ENCODE results near the gene AK5.

The AK5 gene

DNA sequence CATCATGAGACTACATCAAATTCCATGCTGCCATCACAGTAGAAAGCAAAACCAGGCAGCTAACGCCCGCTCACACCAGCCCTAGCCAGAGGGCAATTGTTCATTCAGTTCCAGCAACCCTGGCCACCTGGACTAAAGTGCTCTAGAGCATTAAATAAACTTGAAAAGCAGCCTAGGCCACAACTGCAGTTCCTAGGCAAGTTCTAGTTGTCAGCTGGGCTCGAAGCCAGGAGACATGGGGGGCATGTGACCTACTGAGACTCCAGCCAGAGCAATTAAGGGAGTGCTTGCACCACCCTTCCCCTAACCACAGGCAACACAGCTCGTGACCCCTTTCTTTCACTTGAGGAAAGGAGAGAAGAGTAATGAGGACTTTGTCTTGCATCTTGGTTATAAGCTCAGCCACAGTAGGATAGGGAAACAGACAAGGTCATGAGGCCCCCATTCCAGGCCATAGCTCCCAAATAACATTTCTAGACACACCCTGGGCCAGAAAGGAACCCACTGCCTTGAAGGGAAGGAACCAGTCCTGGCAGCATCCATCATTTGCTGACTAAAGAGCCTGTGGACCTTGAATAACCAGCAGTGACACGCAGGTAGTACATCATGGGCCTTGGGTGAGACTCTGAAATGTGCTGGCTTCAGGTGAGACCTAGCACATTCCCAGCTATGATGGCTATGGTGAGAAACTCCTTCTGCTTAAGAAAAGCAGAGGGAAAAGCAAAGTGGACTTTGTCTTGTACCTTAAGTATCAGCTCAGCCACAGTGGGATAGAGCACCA is 323.6 kb downstream of the AK5 start:
- no peak overlapping the region for H3K4me3 ChIP-seq (ENCODE audit: low read length)
- TF ChIP-seq, protein P1, sequence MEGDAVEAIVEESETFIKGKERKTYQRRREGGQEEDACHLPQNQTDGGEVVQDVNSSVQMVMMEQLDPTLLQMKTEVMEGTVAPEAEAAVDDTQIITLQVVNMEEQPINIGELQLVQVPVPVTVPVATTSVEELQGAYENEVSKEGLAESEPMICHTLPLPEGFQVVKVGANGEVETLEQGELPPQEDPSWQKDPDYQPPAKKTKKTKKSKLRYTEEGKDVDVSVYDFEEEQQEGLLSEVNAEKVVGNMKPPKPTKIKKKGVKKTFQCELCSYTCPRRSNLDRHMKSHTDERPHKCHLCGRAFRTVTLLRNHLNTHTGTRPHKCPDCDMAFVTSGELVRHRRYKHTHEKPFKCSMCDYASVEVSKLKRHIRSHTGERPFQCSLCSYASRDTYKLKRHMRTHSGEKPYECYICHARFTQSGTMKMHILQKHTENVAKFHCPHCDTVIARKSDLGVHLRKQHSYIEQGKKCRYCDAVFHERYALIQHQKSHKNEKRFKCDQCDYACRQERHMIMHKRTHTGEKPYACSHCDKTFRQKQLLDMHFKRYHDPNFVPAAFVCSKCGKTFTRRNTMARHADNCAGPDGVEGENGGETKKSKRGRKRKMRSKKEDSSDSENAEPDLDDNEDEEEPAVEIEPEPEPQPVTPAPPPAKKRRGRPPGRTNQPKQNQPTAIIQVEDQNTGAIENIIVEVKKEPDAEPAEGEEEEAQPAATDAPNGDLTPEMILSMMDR (IDR thresholded peaks at IDR 0.05; ENCODE audit: insufficient read depth, low read depth, low read length, missing control alignments): no peak
- peak; percentile 66 for DNase-seq (ENCODE audit: low read depth)

DNA sequence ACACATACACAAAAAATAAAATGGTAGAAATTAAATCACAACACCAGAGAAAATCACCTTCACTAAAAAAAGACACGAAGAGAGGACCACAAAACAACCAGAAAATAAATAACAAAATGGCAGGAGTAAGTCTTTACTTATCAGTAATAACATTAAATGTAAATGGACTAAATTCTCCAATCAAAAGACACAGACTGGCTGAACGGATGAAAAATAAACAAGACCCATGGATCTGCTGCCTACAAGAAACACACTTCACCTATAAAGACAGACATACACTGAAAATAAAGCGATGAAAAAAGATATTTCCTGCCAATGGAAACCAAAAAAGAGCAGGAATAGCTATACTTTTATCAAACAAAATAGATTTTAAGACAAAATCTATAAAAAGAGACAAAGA is 327.1 kb downstream of the AK5 start:
- H3K4me3 ChIP-seq (ENCODE audit: low read length): no peak overlapping the region
- DNase-seq (ENCODE audit: low read depth): no peak
- TF ChIP-seq, protein P1 (IDR thresholded peaks at IDR 0.05; ENCODE audit: insufficient read depth, low read depth, low read length, missing control alignments): no peak

Measured in epithelial cell of esophagus (primary cell).